HepG2 (cell line): ENCODE measurements around the gene HCFC1R1. TPM values are rescaled to one million over a fixed set of nuclear protein-coding genes. Genes with fewer than 3 reads are reported as not detected.
A peak's percentile ranks its signal among the peaks of the same experiment; 100 is the strongest.

Source experiments
- CBFB ChIP-seq: sonication (generic); formaldehyde crosslinking; IDR thresholded peaks from 2 replicates; pipeline ENCODE4 v1.4.0; 2020; ENCODE audit warnings: missing genetic modification reagents
- HDAC2 ChIP-seq: sonication (generic); formaldehyde crosslinking; IDR thresholded peaks from 2 replicates; pipeline ENCODE4 v1.4.0; 2020; ENCODE audit warnings: missing genetic modification reagents
- HES4 ChIP-seq: sonication (generic); formaldehyde crosslinking; IDR thresholded peaks from 2 replicates; pipeline ENCODE4 v1.9.0; 2021; ENCODE audit warnings: mild to moderate bottlenecking, missing genetic modification reagents, borderline replicate concordance
- MED13 ChIP-seq: sonication (generic); formaldehyde crosslinking; IDR thresholded peaks from 2 replicates; pipeline ENCODE4 v1.5.0; 2020; ENCODE audit warnings: missing genetic modification reagents
- MLLT10 ChIP-seq: sonication (generic); formaldehyde crosslinking; IDR thresholded peaks from 2 replicates; pipeline ENCODE4 v1.4.0; 2020; ENCODE audit warnings: missing genetic modification reagents
- MXI1 ChIP-seq: IDR thresholded peaks from 3 replicates; pipeline ENCODE4 v1.6.1; 2012; ENCODE audit warnings: low read depth, low read length, inconsistent platforms, borderline replicate concordance
- NAIF1 ChIP-seq: sonication (generic); formaldehyde crosslinking; IDR thresholded peaks from 2 replicates; pipeline ENCODE4 v1.5.0; 2020; ENCODE audit warnings: mild to moderate bottlenecking, missing genetic modification reagents, borderline replicate concordance
- NBN ChIP-seq: fragments of 450-650 bp; conservative IDR thresholded peaks from 2 replicates; pipeline ENCODE4 v1.6.1; 2017
- NFYB ChIP-seq: sonication (generic); formaldehyde crosslinking; IDR thresholded peaks from 2 replicates; pipeline ENCODE4 v1.4.0; 2020; ENCODE audit warnings: missing genetic modification reagents
- PCBP2 ChIP-seq: fragments of 200-400 bp; formaldehyde crosslinking; optimal IDR thresholded peaks from 2 replicates; pipeline ENCODE3; 2018; ENCODE audit warnings: low read length, low read depth; ENCODE audit not compliant: poor library complexity, severe bottlenecking
- PHB2 ChIP-seq: fragments of 450-650 bp; IDR thresholded peaks from 2 replicates; pipeline ENCODE4 v1.6.1; 2018; ENCODE audit not compliant: partially characterized antibody
- PITX1 ChIP-seq: sonication (generic); formaldehyde crosslinking; IDR thresholded peaks from 2 replicates; pipeline ENCODE4 v1.5.1; 2020; ENCODE audit warnings: mild to moderate bottlenecking, missing genetic modification reagents
- POLR2A ChIP-seq, 2 experiments: IDR thresholded peaks; 2 replicates each; pipeline ENCODE4 v1.6.1; 2011; ENCODE audit warnings: low read depth in 2 of 2, low read length in 2 of 2, mild to moderate bottlenecking in 1 of 2, moderate library complexity in 1 of 2; ENCODE audit not compliant: insufficient read depth in 1 of 2
- SKI ChIP-seq: fragments of 450-650 bp; IDR thresholded peaks from one replicate; pipeline ENCODE4 v1.6.1; 2018; ENCODE audit warnings: mild to moderate bottlenecking; ENCODE audit not compliant: partially characterized antibody
- SRY ChIP-seq: sonication (generic); formaldehyde crosslinking; IDR thresholded peaks from 2 replicates; pipeline ENCODE4 v1.8.0; 2022; ENCODE audit warnings: mild to moderate bottlenecking, missing genetic modification reagents
- TARDBP ChIP-seq: sonication (generic); formaldehyde crosslinking; IDR thresholded peaks from 2 replicates; pipeline ENCODE4 v1.8.0; 2022; ENCODE audit warnings: mild to moderate bottlenecking, missing genetic modification reagents
- TCF7L2 ChIP-seq: IDR thresholded peaks from 2 replicates; pipeline ENCODE4 v1.6.1; 2011; ENCODE audit warnings: mild to moderate bottlenecking, low read depth, low read length, moderate library complexity
- TOPORS ChIP-seq: sonication (generic); formaldehyde crosslinking; IDR thresholded peaks from 2 replicates; pipeline ENCODE4 v1.8.0; 2023; ENCODE audit warnings: mild to moderate bottlenecking, missing genetic modification reagents
- TSC22D2 ChIP-seq: sonication (generic); formaldehyde crosslinking; IDR thresholded peaks from 2 replicates; pipeline ENCODE4 v1.5.1; 2020; ENCODE audit warnings: missing genetic modification reagents, mild to moderate bottlenecking, borderline replicate concordance
- ZBTB7A ChIP-seq: sonication (generic); formaldehyde crosslinking; IDR thresholded peaks from 2 replicates; pipeline ENCODE4 v1.8.0; 2022; ENCODE audit warnings: mild to moderate bottlenecking, missing genetic modification reagents
- ZIK1 ChIP-seq: sonication (generic); formaldehyde crosslinking; IDR thresholded peaks from 2 replicates; pipeline ENCODE4 v1.5.0; 2020; ENCODE audit warnings: mild to moderate bottlenecking, low read depth, missing genetic modification reagents, borderline replicate concordance
- ZNF180 ChIP-seq: sonication (generic); formaldehyde crosslinking; IDR thresholded peaks from 2 replicates; pipeline ENCODE4 v1.4.0; 2020; ENCODE audit warnings: low read depth, missing genetic modification reagents, borderline replicate concordance
- ZNF607 ChIP-seq: sonication (generic); formaldehyde crosslinking; IDR thresholded peaks from 2 replicates; pipeline ENCODE4 v1.5.1; 2020; ENCODE audit warnings: missing genetic modification reagents, mild to moderate bottlenecking, borderline replicate concordance
- ZNF7 ChIP-seq: IDR thresholded peaks from 2 replicates; pipeline ENCODE4 v1.6.1; 2016; ENCODE audit warnings: missing biosample characterization, missing genetic modification reagents
- ZNF703 ChIP-seq: sonication (generic); formaldehyde crosslinking; IDR thresholded peaks from 2 replicates; pipeline ENCODE4 v1.5.1; 2020; ENCODE audit warnings: missing genetic modification reagents, mild to moderate bottlenecking, moderate library complexity, borderline replicate concordance
- ZNF709 ChIP-seq: sonication (generic); formaldehyde crosslinking; IDR thresholded peaks from 2 replicates; pipeline ENCODE4 v1.5.0; 2020; ENCODE audit warnings: mild to moderate bottlenecking, missing genetic modification reagents
- ZNF816 ChIP-seq: sonication (generic); formaldehyde crosslinking; IDR thresholded peaks from 2 replicates; pipeline ENCODE4 v1.8.0; 2022; ENCODE audit warnings: missing genetic modification reagents, mild to moderate bottlenecking, borderline replicate concordance
- ZSCAN9 ChIP-seq: IDR thresholded peaks from 2 replicates; pipeline ENCODE4 v1.6.1; 2016; ENCODE audit warnings: borderline replicate concordance
- polyA plus RNA-seq, 8 experiments: library from polyadenylated mRNA; depleted of rRNA in 3 of 8; stranded (reverse) in 7 of 8; unstranded in 1 of 8; fragments of >200 nt; fragmentation: Illumina TruSeq in 4 of 8; extraction: Trizol in 4 of 8; gene quantifications; 2 replicates each; pipeline versions ENCODE4 v1.2.1 to v1.2.3, GENCODE V29; 2011 to 2016; ENCODE audit warnings: low read depth in 4 of 8, missing spikeins in 1 of 8, mixed read lengths in 1 of 8; ENCODE audit not compliant: insufficient read depth in 1 of 8
- total RNA-seq, 5 experiments: library from RNA; depleted of rRNA; stranded (reverse); fragments of >200 nt; fragmentation: Illumina TruSeq; extraction: Trizol; gene quantifications; 2 replicates each; pipeline ENCODE4 v1.2.3, GENCODE V29; 2016; ENCODE audit warnings: low read depth in 1 of 5
- TF ChIP-seq, protein P1 (sequence below): sonication (generic); formaldehyde crosslinking; IDR thresholded peaks from 2 replicates; pipeline ENCODE4 v1.4.0; 2020; ENCODE audit warnings: mild to moderate bottlenecking, missing genetic modification reagents
- TF ChIP-seq, protein P2 (sequence below): sonication (generic); formaldehyde crosslinking; IDR thresholded peaks from 2 replicates; pipeline ENCODE4 v1.9.0; 2021; ENCODE audit warnings: missing genetic modification reagents, borderline replicate concordance

Gene HCFC1R1
- total and polyA plus RNA-seq, 2 of the 13 experiments (the other 11 are each of a cell fraction or from before 2014, with no cell fraction given), result 13.8 to 16.1 TPM

DNA sequence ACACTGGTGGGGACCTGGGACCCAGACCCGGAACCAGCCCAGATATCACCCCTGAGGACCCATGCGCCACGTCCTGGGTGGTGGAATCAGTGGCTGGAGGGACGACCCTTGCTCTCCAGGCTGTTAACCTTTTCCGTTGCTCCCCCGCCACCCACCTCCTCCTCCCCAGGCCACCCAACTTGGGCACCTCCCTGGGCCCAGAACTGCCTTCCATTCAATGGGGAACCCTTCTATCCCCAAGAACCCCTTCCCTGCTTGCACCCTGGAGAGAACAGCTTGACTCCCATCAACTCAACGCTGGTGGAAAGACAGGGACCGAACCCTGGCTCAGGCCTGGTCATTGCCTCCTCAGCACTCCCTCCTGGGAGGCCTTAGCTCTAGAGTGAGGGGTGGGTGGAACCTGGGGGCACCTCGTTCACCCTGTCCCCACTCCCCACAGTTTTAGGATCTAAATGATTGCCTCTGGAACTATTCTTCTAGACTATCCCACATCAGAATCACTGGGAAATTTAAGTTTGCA is 36.0 kb upstream of the HCFC1R1 start (continued):
- TF ChIP-seq MED13 (CRISPR knock-in tag) (no peak), HES4 (CRISPR knock-in tag) (0 out of 2 replicates have a peak, but pooled peaks have one; percentile 4), ZNF703 (CRISPR knock-in tag) (0 out of 2 replicates have a peak, but pooled peaks have one; percentile 16), NFYB (CRISPR knock-in tag) (no peak), PITX1 (CRISPR knock-in tag) (no peak), HDAC2 (no peak), ZSCAN9 (CRISPR knock-in tag) (0 out of 2 replicates have a peak, but pooled peaks have one; percentile 1), TSC22D2 (CRISPR knock-in tag) (no peak), TARDBP (CRISPR knock-in tag) (no peak), TCF7L2 (no peak), ZNF7 (no peak), POLR2A (IDR thresholded peaks at IDR 0.05; ENCODE audit: insufficient read depth in 1 of 2, low read depth in 2 of 2, low read length in 2 of 2) (no peak), ZBTB7A (CRISPR knock-in tag) (no peak), SRY (0 out of 2 replicates have a peak, but pooled peaks have one; percentile 2), MLLT10 (CRISPR knock-in tag) (no peak), NAIF1 (CRISPR knock-in tag) (no peak), PHB2 (no peak), CBFB (CRISPR knock-in tag) (no peak), ZNF607 (CRISPR knock-in tag) (no peak), TOPORS (no peak), PCBP2 (no peak), ZIK1 (CRISPR knock-in tag) (no peak), ZNF816 (CRISPR knock-in tag) (0 out of 2 replicates have a peak, but pooled peaks have one; percentile 50), MXI1 (no peak), SKI (no peak), ZNF709 (0 out of 2 replicates have a peak, but pooled peaks have one; percentile 65), ZNF180 (CRISPR knock-in tag) (no peak), NBN (no peak)
- TF ChIP-seq, protein P1, sequence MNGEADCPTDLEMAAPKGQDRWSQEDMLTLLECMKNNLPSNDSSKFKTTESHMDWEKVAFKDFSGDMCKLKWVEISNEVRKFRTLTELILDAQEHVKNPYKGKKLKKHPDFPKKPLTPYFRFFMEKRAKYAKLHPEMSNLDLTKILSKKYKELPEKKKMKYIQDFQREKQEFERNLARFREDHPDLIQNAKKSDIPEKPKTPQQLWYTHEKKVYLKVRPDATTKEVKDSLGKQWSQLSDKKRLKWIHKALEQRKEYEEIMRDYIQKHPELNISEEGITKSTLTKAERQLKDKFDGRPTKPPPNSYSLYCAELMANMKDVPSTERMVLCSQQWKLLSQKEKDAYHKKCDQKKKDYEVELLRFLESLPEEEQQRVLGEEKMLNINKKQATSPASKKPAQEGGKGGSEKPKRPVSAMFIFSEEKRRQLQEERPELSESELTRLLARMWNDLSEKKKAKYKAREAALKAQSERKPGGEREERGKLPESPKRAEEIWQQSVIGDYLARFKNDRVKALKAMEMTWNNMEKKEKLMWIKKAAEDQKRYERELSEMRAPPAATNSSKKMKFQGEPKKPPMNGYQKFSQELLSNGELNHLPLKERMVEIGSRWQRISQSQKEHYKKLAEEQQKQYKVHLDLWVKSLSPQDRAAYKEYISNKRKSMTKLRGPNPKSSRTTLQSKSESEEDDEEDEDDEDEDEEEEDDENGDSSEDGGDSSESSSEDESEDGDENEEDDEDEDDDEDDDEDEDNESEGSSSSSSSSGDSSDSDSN (CRISPR knock-in tag), result 0 out of 2 replicates have a peak, but pooled peaks have one; percentile 9
- TF ChIP-seq, protein P2, sequence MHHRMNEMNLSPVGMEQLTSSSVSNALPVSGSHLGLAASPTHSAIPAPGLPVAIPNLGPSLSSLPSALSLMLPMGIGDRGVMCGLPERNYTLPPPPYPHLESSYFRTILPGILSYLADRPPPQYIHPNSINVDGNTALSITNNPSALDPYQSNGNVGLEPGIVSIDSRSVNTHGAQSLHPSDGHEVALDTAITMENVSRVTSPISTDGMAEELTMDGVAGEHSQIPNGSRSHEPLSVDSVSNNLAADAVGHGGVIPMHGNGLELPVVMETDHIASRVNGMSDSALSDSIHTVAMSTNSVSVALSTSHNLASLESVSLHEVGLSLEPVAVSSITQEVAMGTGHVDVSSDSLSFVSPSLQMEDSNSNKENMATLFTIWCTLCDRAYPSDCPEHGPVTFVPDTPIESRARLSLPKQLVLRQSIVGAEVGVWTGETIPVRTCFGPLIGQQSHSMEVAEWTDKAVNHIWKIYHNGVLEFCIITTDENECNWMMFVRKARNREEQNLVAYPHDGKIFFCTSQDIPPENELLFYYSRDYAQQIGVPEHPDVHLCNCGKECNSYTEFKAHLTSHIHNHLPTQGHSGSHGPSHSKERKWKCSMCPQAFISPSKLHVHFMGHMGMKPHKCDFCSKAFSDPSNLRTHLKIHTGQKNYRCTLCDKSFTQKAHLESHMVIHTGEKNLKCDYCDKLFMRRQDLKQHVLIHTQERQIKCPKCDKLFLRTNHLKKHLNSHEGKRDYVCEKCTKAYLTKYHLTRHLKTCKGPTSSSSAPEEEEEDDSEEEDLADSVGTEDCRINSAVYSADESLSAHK, result no peak
